ENCODE data around the gene MFAP3L.
"Not testable (repeated sequence)": the region's sequence is repeated elsewhere in the genome, so short reads cannot be mapped to it uniquely, and the experiment has no call there.

The MFAP3L gene

GRCh38 chr4:170026253-170027021 lies at the start of gene MFAP3L:
Gene MFAP3L (minus strand): TSS chr4:170026395. CDS start chr4:170005877, 20,518 bp downstream.
- DNase-seq: peak; percentile 72

DNA sequence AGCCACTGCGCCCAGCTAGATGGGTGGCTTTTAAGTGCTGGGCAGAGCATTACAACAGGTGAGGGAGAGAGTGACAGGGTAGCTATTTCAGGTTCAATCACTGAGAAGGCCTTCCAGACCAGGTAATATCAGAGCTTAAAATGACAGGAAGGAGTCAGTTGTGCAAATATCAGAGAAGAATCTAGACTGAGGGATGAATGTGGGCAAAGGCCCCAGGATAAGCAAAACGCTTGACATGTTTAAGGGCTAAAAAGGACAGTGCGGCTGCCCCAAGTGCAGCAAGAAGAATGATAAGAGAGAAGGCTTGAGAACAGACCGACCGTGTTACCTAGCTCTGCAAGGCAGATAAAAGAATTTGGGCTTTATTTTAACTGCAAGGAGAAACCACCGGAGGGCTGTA lies 45.0 kb upstream of the MFAP3L start:
- DNase-seq: no peak

GRCh38 chr4:170068438-170069128 lies 42.4 kb upstream of the MFAP3L start:
- DNase-seq: no peak

- no peak for DNase-seq
These were observed 33.2 kb upstream of the MFAP3L start for GRCh38 chr4:170059421-170059820.

DNA sequence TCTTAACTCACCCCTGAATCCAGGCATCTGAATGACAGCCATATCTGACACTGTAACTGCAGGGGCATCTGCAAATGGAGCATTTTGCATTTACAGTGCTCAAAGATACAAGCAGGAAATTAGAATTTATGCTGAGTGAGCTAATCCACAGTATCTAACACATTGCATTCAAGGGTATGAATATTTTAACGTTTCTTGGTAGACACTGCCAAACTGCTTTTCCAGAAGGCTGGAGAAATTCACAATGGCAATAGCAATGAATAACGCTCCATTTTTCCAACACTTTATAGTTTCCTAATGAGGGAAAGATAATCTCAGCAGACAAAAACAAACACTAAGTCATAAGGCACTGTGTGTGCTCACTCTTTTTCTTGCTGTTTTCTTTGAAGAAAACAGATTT lies 32.6 kb upstream of the MFAP3L start:
- DNase-seq: no peak

- DNase-seq: no peak
These were observed 31.7 kb upstream of the MFAP3L start for GRCh38 chr4:170057866-170058265.

DNA sequence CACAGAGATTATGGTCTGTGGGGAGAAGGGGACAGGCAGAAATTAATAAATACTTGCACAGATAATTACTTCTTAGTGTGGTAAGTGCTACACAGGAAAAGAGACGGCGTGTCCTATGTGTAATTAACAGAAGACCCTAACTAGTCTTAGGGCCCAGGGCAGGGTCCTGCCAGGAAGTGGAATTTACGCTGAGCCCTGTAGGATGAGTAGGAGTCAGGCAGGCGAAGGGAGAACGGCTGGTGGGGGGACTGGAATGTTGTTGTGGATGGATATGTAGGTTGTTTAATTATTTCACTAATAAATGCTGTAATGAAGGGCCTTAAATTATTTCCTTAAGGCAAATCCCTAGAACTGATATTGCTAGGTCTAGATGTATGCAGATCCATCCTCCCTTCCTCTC lies 26.7 kb upstream of the MFAP3L start:
- no peak for DNase-seq

- no peak for DNase-seq
These were observed 25.2 kb upstream of the MFAP3L start for GRCh38 chr4:170051402-170051801.

DNA sequence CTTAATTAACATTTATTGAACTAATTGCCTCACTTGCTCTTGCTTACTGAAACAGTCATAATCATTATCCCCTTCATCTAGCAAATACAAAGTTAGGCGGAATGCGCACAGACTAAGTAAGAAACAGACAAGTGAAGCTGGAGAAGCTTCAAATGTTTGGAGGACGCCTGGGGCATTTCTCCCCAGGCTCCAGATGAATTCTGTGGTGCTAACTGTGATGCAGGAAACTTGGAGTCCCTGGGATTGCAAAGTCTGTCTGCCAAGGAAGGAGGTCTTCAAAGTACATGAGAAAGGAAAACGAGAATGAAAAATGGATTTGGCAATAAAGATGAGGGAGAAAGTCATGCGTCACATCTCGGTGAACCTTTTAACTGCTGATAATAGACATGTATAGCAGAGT lies 23.6 kb upstream of the MFAP3L start:
- DNase-seq: no peak

- peak; percentile 12 for DNase-seq
These were observed 21.7 kb upstream of the MFAP3L start for GRCh38 chr4:170047771-170048354.

- DNase-seq: not testable (repeated sequence)
These were observed 20.0 kb upstream of the MFAP3L start for GRCh38 chr4:170046156-170046555.

GRCh38 chr4:170040031-170040680 lies 14.0 kb upstream of the MFAP3L start:
- no peak for DNase-seq

- no peak for DNase-seq
These were observed 12.6 kb upstream of the MFAP3L start for GRCh38 chr4:170038769-170039168.

- DNase-seq: no peak
These were observed 12.0 kb upstream of the MFAP3L start for GRCh38 chr4:170038232-170038631.

- DNase-seq: no peak
These were observed 11.3 kb upstream of the MFAP3L start for GRCh38 chr4:170037481-170037880.

DNA sequence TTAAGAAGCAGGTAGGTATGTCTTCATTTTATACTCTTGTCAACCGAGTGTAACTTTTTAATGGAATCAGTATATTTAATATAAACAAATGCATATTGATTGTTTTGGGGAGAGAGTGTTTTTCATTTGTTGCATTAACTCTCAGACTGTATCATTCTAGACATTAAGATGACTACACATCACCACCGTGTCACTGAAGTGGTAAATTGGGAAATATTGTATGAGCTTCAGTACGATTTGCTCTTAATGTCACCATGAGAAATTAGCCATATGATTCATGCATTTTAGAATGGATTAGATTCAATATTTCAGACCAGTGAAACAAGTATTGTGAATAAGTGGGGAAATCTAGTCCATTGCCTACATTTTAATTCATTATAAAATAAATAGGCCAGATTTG lies 9.7 kb upstream of the MFAP3L start:
- no peak for DNase-seq

DNA sequence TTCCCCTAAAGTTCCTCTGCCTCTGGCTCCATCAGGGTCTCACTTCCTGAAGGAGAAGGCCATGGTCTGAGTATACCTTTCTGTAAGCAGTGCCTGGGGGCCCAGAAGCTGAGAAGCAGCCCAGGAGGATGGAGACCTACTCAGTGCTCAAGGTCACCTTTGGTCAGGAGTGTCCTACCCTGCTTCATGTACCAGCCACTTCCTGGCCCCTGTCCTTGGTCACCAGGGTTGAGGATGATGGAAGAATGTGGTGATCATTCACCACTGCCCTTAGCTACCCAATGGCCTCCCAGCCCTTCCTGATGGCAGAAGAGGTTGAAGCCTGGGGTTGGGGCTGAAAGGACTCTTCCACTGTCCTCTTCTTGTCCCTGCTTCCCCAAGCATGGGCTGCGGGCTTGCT lies 9.0 kb upstream of the MFAP3L start:
- no peak for DNase-seq

DNA sequence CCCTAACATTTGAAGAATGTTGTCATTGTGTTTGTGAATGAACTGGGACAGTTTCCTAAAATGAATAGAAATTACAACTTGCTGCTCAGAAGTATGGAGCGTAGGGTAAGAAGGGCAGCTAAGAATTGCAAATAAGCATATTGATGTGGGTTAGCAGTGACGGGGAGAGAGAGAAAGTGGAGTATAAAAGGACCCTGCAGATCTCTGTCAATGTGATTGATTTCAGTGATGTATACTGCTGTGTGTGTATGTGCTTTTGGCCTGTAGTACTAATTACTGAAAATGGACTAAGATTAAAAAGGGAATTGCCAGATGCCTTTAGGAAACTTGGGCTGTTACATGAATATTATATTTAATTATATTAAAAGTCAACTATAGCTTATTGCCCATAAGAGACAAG lies 7.8 kb upstream of the MFAP3L start:
- no peak for DNase-seq

DNA sequence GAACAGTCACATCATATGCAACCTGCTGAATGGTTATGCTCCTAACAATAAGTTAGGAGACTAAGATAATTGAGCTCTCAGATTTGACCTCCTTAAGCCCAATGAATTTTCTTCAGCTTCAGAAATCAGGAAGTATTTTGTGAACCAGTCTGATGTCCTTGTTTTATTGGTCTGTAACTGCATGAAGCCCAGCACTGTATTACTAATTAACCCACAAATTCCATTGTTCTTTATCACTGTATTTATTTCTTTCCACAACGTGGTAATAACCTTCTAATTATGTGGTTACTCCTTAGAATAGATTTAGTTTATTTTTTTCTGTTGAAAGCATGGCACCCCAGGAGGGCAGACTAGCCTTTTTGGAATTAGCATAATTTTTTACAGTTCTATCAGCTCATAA lies 3.9 kb upstream of the MFAP3L start:
- no peak for DNase-seq

- DNase-seq: peak; percentile 83
These were observed 1.1 kb upstream of the MFAP3L start for GRCh38 chr4:170027181-170027829.

DNA sequence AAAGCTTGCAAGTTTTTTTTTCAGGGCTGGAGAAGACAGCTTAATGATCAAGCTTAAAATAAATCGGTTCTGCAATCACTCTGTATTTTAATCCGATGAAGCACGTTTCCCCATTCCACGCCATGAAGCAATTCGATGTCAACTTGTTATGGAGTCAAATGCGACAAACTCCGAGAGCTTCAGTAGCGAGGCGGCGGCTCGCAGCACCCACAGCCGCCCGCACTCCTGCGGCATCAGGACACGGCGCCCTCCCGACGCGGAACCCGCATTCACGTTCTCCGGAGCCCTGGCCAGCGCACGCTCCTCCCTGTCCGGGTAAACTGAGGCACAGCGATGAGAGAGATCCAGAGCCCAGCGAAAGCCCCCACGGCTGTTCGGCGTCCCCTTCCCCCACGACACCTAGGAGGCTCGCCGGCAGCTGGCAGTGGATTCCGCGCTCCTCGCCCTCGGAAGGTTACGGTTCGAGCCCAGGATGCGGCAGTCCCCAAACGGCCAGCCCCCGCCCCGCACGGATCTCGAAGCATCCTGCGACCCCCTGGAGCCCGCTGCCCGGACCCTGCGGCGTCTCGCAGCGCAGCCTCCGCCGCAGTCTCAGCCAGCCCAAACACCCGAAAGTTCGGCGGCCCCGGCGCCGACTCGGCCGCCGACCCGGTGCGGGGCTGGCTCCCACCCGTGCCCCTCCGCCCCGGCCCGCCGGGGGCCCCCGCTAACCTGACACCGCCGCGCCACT lies 507 bp downstream of the MFAP3L start:
- no peak for DNase-seq

DNA sequence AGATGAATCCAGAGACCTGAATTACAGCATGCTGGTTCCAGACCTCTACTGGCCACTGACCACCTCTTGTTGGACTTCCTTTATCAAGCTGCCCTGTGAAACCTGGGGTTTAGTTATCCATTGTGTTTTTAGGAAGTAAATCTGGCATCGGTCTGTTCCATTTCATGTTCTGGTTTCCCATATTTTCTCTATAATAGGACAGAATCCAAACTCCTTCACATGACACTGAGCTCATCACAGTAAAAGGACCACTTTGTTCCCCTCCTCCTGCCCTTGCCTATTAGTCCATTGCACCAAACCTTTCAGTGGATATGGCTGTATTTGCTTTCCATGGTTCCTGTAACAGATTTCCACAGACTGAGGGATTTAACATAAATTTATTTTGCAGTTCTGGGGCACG lies 4.0 kb downstream of the MFAP3L start:
- DNase-seq: no peak
